GM10248 (cell line): ENCODE data around the gene PAXX.
"Not testable (repeated sequence)": the region's sequence is repeated elsewhere in the genome, so short reads cannot be mapped to it uniquely, and the experiment has no call there.

Experiments
- CTCF ChIA-PET: fragments of 300-600 bp; sonication (Branson Sonifier 250); formaldehyde crosslinking; extraction: SDS; loops from one replicate; lab custom pipeline; 2021; ENCODE audit warnings: antibody characterized with exemption; lab: Yijun Ruan, JAX
- POLR2A ChIA-PET: fragments of 350-650 bp; sonication (Branson Sonifier 250); formaldehyde crosslinking; extraction: SDS; loops from one replicate; lab custom pipeline; 2020; ENCODE audit warnings: antibody characterized with exemption; lab: Yijun Ruan, JAX
- DNase-seq: peaks from one replicate; pipeline ENCODE4 v3.0.0; 2012; ENCODE audit errors: extremely low spot score
- TF ChIP-seq, protein P1 (sequence below): IDR thresholded peaks from 2 replicates; pipeline ENCODE4 v1.5.1; 2012; ENCODE audit warnings: mild to moderate bottlenecking, low read depth; ENCODE audit errors: extremely low read depth, missing control alignments, control extremely low read depth

Gene PAXX

GRCh38 chr9:136997371-136997770, 5.1 kb downstream of the PAXX start:
- TF ChIP-seq, protein P1, sequence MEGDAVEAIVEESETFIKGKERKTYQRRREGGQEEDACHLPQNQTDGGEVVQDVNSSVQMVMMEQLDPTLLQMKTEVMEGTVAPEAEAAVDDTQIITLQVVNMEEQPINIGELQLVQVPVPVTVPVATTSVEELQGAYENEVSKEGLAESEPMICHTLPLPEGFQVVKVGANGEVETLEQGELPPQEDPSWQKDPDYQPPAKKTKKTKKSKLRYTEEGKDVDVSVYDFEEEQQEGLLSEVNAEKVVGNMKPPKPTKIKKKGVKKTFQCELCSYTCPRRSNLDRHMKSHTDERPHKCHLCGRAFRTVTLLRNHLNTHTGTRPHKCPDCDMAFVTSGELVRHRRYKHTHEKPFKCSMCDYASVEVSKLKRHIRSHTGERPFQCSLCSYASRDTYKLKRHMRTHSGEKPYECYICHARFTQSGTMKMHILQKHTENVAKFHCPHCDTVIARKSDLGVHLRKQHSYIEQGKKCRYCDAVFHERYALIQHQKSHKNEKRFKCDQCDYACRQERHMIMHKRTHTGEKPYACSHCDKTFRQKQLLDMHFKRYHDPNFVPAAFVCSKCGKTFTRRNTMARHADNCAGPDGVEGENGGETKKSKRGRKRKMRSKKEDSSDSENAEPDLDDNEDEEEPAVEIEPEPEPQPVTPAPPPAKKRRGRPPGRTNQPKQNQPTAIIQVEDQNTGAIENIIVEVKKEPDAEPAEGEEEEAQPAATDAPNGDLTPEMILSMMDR, result no peak
- DNase-seq, result no peak
- ChIA-PET CTCF (interaction anchor here (3.0 to 3.8 kb wide), 2 partner anchors 32 to 38 kb away, joined by 18 to 20 read pairs; no protein-coding TSS in a partner anchor), POLR2A (no interaction called here)

DNA sequence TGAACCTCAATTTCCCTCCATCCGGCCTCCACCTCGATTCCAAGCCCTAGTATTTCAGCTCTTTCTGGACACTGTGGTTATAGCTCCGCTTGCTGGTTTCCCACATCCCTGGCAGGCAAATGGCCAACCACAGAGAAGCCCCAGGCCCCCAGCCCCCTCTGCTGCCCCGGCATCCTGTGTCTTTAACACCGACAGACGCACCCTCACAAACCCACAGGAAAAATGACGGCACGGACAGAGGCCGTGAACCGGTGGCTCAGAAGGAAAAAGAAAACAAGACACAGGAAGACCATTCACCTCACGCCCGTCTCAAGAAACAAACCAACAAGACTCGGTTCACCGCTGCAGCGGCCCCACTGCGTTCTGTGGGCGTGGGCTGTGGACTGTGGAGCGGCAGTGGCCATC, 5.6 kb downstream of the PAXX start:
- DNase-seq, result no peak
- ChIA-PET POLR2A (no interaction called here), CTCF (interaction anchor here (3.0 to 3.8 kb wide), 2 partner anchors 31 to 37 kb away, joined by 18 to 20 read pairs; no protein-coding TSS in a partner anchor)
- TF ChIP-seq, protein P1, result no peak

DNA sequence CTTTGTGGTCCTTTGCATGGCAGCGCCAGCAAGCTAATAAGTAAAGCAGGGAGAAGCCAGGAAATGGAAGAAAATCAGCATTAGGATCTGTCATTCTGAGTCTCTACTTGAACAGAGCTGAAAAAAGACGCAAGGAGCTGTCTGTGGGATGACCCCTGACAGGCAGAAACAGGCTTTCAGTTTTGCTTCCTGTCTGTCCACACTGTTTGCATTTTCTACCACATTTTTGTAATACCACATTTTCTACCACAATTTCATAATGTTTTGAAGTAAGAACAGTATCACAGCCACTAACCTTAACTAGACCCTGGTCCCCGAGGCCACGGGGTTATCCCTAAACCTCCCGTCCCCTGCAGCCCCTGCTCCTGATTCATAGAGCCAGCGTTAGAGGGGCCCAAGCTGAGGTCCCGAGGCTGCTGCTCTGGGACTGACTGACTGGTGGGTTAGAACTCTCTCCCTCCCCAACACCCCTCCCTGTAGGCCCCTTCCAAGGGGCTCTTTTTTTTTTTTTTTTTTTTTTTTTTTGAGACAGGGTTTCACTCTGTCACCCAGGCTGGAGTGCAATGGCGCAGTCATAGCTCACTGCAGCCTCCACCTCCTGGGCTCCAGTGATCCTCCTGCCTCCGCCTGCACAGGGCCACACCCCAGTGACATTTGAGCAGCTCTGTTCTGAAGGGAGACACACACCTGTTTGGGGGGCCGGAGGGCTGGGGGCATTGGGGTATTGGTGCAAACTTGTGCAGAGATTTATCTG, 8.1 kb downstream of the PAXX start:
- ChIA-PET CTCF (interaction anchor here (0.7 to 6.6 kb wide), 10 partner anchors 12 to 232 kb away, joined by 3 to 41 read pairs (median 3); partner anchors contain the start of genes AJM1 and FBXW5), POLR2A (interaction anchor here (0.7 to 1.0 kb wide), 2 partner anchors 8 to 241 kb away, joined by 3 to 4 read pairs; partner anchors contain the start of gene TUBB4B)
- peak; percentile 84 for DNase-seq
- TF ChIP-seq, protein P1, result no peak

- DNase-seq, result no peak
- TF ChIP-seq, protein P1, result no peak
- ChIA-PET POLR2A (no interaction called here), CTCF (interaction anchor here (1.6 to 6.6 kb wide), 4 partner anchors 28 to 54 kb away, joined by 4 to 41 read pairs (median 18); partner anchors contain the start of gene NPDC1)
Observed at GRCh38 chr9:137001857-137002645, 9.8 kb downstream of the PAXX start.

DNA sequence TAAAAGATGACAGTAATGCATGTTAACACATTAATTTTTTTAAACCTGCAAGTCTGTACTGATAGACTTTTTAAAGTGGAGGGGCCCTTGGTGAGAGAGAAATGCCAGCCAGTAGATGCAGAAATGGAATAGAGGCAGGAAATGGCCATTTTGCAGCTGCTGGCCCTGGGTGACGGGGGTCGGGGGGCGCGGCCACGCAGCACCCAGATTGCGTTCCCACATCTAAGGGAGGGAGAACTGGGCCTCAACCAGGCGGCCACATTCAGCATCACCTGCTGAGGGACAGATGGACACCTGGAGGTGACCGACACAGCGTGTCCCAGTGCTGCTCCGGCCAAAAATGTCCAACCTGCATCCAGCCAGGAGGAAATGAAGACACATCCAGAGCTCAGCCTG, 10.4 kb downstream of the PAXX start:
- ChIA-PET CTCF (interaction anchor here (1.6 to 6.6 kb wide), 3 partner anchors 27 to 44 kb away, joined by 4 to 41 read pairs (median 26); partner anchors contain the start of gene NPDC1), POLR2A (no interaction called here)
- DNase-seq, result no peak
- TF ChIP-seq, protein P1, result no peak

GRCh38 chr9:137004285-137004684, 12.1 kb downstream of the PAXX start:
- CTCF ChIA-PET, result interaction anchor here (1.1 to 6.6 kb wide), 5 partner anchors 8 to 32 kb away, joined by 3 to 41 read pairs (median 4); partner anchors contain the start of gene CLIC3
- TF ChIP-seq, protein P1, result peak; percentile 30
- DNase-seq, POLR2A ChIA-PET: not testable (repeated sequence)
